MM.1S (cell line): ENCODE data around the gene ESYT1.

Experiments used
- CTCF ChIP-seq: fragments of 300-600 bp; sonication (generic); IDR thresholded peaks from 2 replicates; pipeline ENCODE4 v1.5.1; 2016; ENCODE audit warnings: antibody characterized with exemption, low read length, mixed read lengths
- EZH2phosphoT487 ChIP-seq: fragments of 300-600 bp; sonication (generic); IDR thresholded peaks from 2 replicates; pipeline ENCODE4 v1.6.1; 2018; ENCODE audit warnings: antibody characterized with exemption, low read length

GRCh38 chr12:56134897-56135296 is 6.8 kb downstream of the ESYT1 start:
- TF ChIP-seq CTCF = no peak
- TF ChIP-seq EZH2phosphoT487 = no peak
